ENCODE measurements around the gene SRP19. TPM values are rescaled to one million over a fixed set of nuclear protein-coding genes. Genes with fewer than 3 reads are reported as not detected.

Gene SRP19
- total and polyA plus RNA-seq, 9 of the 15 experiments (the other 6 are each of a cell fraction or from before 2014, with no cell fraction given) = 52.3 to 357 (median 146) TPM

GRCh38 chr5:112823656-112824055 lies 37.4 kb upstream of the SRP19 start:
- POLR2A ChIA-PET = interaction anchor here (0.6 kb wide), 1 partner anchor 17 kb away, joined by 4 read pairs; no protein-coding TSS in a partner anchor

More at GRCh38 chr5:112823656-112824055, 37.4 kb upstream of the SRP19 start:
- DNase-seq (ENCODE audit: extremely low read depth in 1 of 4, low spot score in 3 of 4) (no peak), ATAC-seq (no peak), FAIRE-seq (no peak)
- peaks cover 59% of the 10 kb centered on the region for H3K36me3 ChIP-seq (ENCODE audit: control insufficient read depth, insufficient read depth, low read length)
- H3K4me1 ChIP-seq (replicated peaks in 1 of 2; ENCODE audit: control insufficient read depth in 2 of 2, insufficient read depth in 2 of 2, low read length in 2 of 2) = no peaks in the 10 kb centered on the region
- H3K9ac ChIP-seq (ENCODE audit: insufficient read depth in 1 of 2, low read depth in 2 of 2, low read length in 2 of 2) = no peak overlapping the region
- WGBS (ENCODE audit: insufficient coverage, low coverage, missing lambda C conversion rate) = 89% methylated on average over 2 of the region's 2 CpGs
- H4K20me1 ChIP-seq (replicated peaks; ENCODE audit: control insufficient read depth, insufficient read depth, low read length) = no peaks in the 10 kb centered on the region
- H3K79me2 ChIP-seq (ENCODE audit: control insufficient read depth, insufficient read depth, low read length) = no peaks in the 10 kb centered on the region
- no peak overlapping the region for H3K27ac ChIP-seq (ENCODE audit: extremely low read depth, low read depth, low read length)
- no peak overlapping the region for H2AFZ ChIP-seq (ENCODE audit: low read depth, low read length)
- CTCF ChIA-PET (ENCODE audit: low intra/inter-chr PET ratio) = no interaction called here
- intact Hi-C loops (cut with micrococcal nuclease) (no loop called here), in situ Hi-C loops (cut with MboI) (no loop called here)
- no peaks in the 10 kb centered on the region for H3K9me3 ChIP-seq (replicated peaks; ENCODE audit: control insufficient read depth, insufficient read depth, low read depth, low read length)
- no TSS peak for BruUV-seq (replicated peaks)
- no peak overlapping the region for H3K4me3 ChIP-seq
- H3K4me2 ChIP-seq (ENCODE audit: insufficient read depth, low read length) = no peak overlapping the region
- no peaks in the 10 kb centered on the region for H3K9me1 ChIP-seq (ENCODE audit: control insufficient read depth, insufficient read depth, low read length)
- no peaks in the 10 kb centered on the region for H3K27me3 ChIP-seq (ENCODE audit: control insufficient read depth in 2 of 2, insufficient read depth in 2 of 2, low read length in 2 of 2)
- TF ChIP-seq HDAC6 (IDR thresholded peaks at IDR 0.05; ENCODE audit: low read depth, low read length) (no peak), ZNF174 (CRISPR knock-in tag; IDR thresholded peaks at IDR 0.05) (no peak), MEF2D (tag; conservative IDR thresholded peaks at IDR 0.05; ENCODE audit: low read depth) (no peak), ZKSCAN8 (CRISPR knock-in tag; IDR thresholded peaks at IDR 0.05) (no peak), MCM3 (IDR thresholded peaks at IDR 0.05) (no peak), ELF4 (CRISPR knock-in tag; IDR thresholded peaks at IDR 0.05) (no peak), ARID4B (CRISPR knock-in tag; IDR thresholded peaks at IDR 0.05) (no peak), NELFE (IDR thresholded peaks at IDR 0.05; ENCODE audit: insufficient read depth, insufficient read length) (no peak), ZBTB2 (IDR thresholded peaks at IDR 0.05) (no peak), KDM1A (IDR thresholded peaks at IDR 0.05) (no peak)
